BJ (cell line): ENCODE results near the gene PGS1. TPM values are rescaled to one million over a fixed set of nuclear protein-coding genes. Genes with fewer than 3 reads are reported as not detected.
"Not testable (repeated sequence)": the region's sequence is repeated elsewhere in the genome, so short reads cannot be mapped to it uniquely, and the experiment has no call there.

ENCODE experiments used
- CTCF ChIA-PET: fragments of 350-600 bp; formaldehyde crosslinking; extraction: SDS; loops from one replicate; lab custom pipeline; 2021; ENCODE audit warnings: antibody characterized with exemption, inconsistent platforms; lab: Yijun Ruan, JAX
- POLR2A ChIA-PET: fragments of 300-600 bp; sonication (Branson Sonifier 250); formaldehyde crosslinking; extraction: SDS; loops from one replicate; lab custom pipeline; 2021; ENCODE audit warnings: antibody characterized with exemption; lab: Charles Lee
- DNase-seq: peaks from one replicate; pipeline ENCODE4 v3.0.0-alpha.2; 2011; ENCODE audit warnings: low read depth
- H3K27me3 ChIP-seq: 2 replicates; pipeline ENCODE4 v1.6.0; 2011; ENCODE audit warnings: low read length; ENCODE audit not compliant: control insufficient read depth, insufficient read depth
- H3K36me3 ChIP-seq: 2 replicates; pipeline ENCODE4 v1.5.1; 2011; ENCODE audit warnings: low read length; ENCODE audit not compliant: control insufficient read depth, insufficient read depth
- H3K4me3 ChIP-seq: 2 replicates; pipeline ENCODE4 v1.5.1; 2011; ENCODE audit warnings: low read depth, mild to moderate bottlenecking, control low read depth, low read length
- polyA plus RNA-seq: library from polyadenylated mRNA; depleted of rRNA; stranded (reverse); fragments of >200 nt; gene quantifications from 2 replicates; pipeline ENCODE4 v1.2.3, GENCODE V29; 2011
- TF ChIP-seq, protein P1 (sequence below): IDR thresholded peaks from 2 replicates; pipeline ENCODE4 v1.5.1; 2011; ENCODE audit warnings: low read depth, mild to moderate bottlenecking, control low read depth, inconsistent platforms, low read length, moderate library complexity; ENCODE audit not compliant: insufficient read depth

The PGS1 gene
- polyA plus RNA-seq, 1 experiment, result 37.7 TPM

DNA sequence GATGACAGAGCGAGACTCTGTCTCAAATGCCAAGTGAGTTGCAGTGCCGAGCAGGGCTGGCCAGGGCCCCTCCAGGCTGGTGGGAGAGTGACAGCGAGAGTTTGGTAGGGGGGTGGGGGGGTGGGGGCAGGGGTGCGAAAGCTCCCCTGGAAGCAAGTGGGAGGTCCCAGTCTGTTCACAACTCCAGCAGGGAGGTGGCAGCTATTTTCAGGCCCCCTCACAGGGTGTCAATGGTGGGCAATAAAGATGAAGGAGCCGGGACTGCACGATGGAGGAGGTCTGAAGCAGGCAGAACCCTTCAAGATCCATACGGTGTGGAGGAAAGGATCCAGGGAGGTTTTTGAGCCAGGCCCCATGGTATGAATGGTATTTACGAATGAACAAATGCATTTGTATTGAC, 83.7 kb downstream of the PGS1 start:
- POLR2A ChIA-PET, result no interaction called here
- no peak overlapping the region for H3K4me3 ChIP-seq
- no peaks in the 10 kb centered on the region for H3K27me3 ChIP-seq
- CTCF ChIA-PET, result interaction anchor here (0.5 kb wide), 1 partner anchor 17 kb away, joined by 3 read pairs; no protein-coding TSS in a partner anchor
- no peak for DNase-seq
- H3K36me3 ChIP-seq, result no peaks in the 10 kb centered on the region
- TF ChIP-seq, protein P1, sequence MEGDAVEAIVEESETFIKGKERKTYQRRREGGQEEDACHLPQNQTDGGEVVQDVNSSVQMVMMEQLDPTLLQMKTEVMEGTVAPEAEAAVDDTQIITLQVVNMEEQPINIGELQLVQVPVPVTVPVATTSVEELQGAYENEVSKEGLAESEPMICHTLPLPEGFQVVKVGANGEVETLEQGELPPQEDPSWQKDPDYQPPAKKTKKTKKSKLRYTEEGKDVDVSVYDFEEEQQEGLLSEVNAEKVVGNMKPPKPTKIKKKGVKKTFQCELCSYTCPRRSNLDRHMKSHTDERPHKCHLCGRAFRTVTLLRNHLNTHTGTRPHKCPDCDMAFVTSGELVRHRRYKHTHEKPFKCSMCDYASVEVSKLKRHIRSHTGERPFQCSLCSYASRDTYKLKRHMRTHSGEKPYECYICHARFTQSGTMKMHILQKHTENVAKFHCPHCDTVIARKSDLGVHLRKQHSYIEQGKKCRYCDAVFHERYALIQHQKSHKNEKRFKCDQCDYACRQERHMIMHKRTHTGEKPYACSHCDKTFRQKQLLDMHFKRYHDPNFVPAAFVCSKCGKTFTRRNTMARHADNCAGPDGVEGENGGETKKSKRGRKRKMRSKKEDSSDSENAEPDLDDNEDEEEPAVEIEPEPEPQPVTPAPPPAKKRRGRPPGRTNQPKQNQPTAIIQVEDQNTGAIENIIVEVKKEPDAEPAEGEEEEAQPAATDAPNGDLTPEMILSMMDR, result no peak

- H3K36me3 ChIP-seq, DNase-seq, H3K27me3 ChIP-seq, POLR2A ChIA-PET, CTCF ChIA-PET, H3K4me3 ChIP-seq: not testable (repeated sequence)
Measured at GRCh38 chr17:78466109-78466785, 87.8 kb downstream of the PGS1 start.

DNA sequence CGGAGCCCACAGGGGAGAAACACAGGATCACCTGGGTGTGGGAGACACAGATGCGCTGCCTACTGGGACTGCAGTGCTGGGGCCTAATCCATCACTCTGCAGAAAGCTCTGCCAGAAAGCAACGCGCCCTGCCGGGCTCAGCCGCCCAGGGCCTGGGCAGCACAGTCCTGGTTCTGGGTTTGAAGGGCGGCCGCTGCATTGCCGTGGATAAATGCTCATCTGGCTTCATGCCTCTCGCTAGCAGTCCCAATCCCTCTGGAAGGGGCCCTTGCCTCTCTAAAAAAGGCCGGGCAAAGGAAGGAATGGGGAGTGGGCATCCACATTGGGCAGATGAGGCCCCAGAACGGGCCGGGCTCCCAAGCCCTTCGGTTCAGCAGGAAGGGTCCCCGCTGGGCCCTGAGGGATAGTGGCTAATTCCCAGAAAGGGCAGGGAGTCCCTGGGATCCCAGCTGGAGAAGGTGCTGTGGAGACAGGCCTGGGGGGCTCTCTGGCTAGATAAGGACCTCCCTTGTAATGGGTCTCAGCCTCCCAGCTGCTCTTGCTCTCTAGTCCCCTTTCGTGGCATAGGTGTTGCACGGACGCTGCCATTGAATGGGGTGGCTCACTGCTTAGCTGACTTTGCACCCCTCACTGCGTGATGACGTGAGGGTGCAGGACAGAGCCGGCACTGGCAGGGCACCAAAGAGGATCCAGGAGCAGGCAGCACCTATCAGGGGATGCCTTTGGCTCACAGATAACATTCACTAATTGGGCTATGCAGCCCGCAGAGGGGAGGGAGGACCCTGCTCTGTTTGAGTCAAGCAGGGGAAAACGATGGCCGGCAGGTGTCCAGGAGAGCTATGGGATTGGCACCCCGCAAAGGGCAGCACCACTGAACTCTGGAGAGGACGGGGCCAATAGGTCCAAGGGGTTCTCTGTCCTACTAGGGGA, 88.6 kb downstream of the PGS1 start:
- Histone ChIP-seq H3K27me3 (0 out of 2 replicates have a peak, but pooled peaks cover 1% of the 10 kb centered on the region), H3K36me3 (no peaks in the 10 kb centered on the region), H3K4me3 (no peak overlapping the region)
- DNase-seq, result no peak
- POLR2A ChIA-PET, result no interaction called here
- CTCF ChIA-PET, result no interaction called here
- TF ChIP-seq, protein P1, result no peak

- CTCF ChIA-PET, result no interaction called here
- DNase-seq, result no peak
- POLR2A ChIA-PET, result no interaction called here
Measured at GRCh38 chr17:78468366-78468765, 89.9 kb downstream of the PGS1 start.

DNA sequence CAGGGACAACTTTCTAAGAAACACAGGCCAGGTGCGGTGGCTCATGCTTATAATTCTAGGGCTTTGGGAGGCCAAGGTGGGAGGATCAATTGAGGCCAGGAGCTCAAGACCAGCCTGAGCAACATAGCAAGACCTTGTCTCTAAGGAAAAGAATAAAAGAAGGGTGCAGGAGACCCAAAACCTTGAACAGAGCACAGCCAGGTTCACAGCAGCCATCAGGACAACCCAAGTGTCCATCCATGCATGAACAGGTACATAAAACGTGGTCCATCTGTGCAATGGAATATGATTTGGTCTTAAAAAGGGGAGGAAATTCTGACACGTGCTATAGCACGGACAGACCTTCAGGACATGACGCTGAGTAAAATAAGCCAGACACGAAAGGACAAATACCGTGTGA, 91.0 kb downstream of the PGS1 start:
- peaks cover 2% of the 10 kb centered on the region; the same call in 1 of the 2 replicates for H3K27me3 ChIP-seq
- H3K4me3 ChIP-seq, result no peak overlapping the region
- no peaks in the 10 kb centered on the region for H3K36me3 ChIP-seq
- CTCF ChIA-PET, result no interaction called here
- POLR2A ChIA-PET, result no interaction called here
- DNase-seq, result no peak
- TF ChIP-seq, protein P1, result no peak

More at GRCh38 chr17:78468366-78468765, 89.9 kb downstream of the PGS1 start:
- Histone ChIP-seq H3K4me3 (no peak overlapping the region), H3K36me3 (no peaks in the 10 kb centered on the region), H3K27me3 (0 out of 2 replicates have a peak, but pooled peaks cover 1% of the 10 kb centered on the region)
- TF ChIP-seq, protein P1, result no peak
